SU-DHL-6 (cell line): ENCODE results near the gene SERPINI1.

ENCODE experiments used
- CTCF ChIP-seq: fragments of 200-600 bp; sonication (generic); IDR thresholded peaks from one replicate; pipeline ENCODE4 v1.5.1; 2017; ENCODE audit warnings: antibody characterized with exemption, mild to moderate bottlenecking, low read length, moderate library complexity; ENCODE audit not compliant: insufficient read depth, poor library complexity, severe bottlenecking
- EZH2phosphoT487 ChIP-seq: fragments of 200-600 bp; sonication (generic), shearing (Covaris generic); conservative IDR thresholded peaks from 2 replicates; pipeline ENCODE4 v1.6.1; 2018; ENCODE audit warnings: mild to moderate bottlenecking, antibody characterized with exemption, low read length, moderate library complexity, mixed read lengths

GRCh38 chr3:167733961-167734497 is 1.5 kb upstream of the SERPINI1 start:
- TF ChIP-seq CTCF = no peak
- TF ChIP-seq EZH2phosphoT487 = no peak
